ENCODE measurements around the gene CMTM5. TPM values are rescaled to one million over a fixed set of nuclear protein-coding genes. Genes with fewer than 3 reads are reported as not detected.
"Not testable (repeated sequence)": the region's sequence is repeated elsewhere in the genome, so short reads cannot be mapped to it uniquely, and the experiment has no call there.

CMTM5 gene
- total RNA-seq, 1 experiment from 2014 or later = not detected

GRCh38 chr14:23396126-23396525 lies 19.3 kb downstream of the CMTM5 start:
- DNase-seq (ENCODE audit: extremely low read depth, low read depth) = no peak

- DNase-seq (ENCODE audit: extremely low read depth, low read depth) = no peak
These were observed 20.0 kb downstream of the CMTM5 start for GRCh38 chr14:23396781-23397407.

- DNase-seq (ENCODE audit: extremely low read depth, low read depth) = no peak
These were observed 21.5 kb downstream of the CMTM5 start for GRCh38 chr14:23398348-23398747.

GRCh38 chr14:23399136-23399535 lies 22.3 kb downstream of the CMTM5 start:
- no peak for DNase-seq (ENCODE audit: extremely low read depth, low read depth)

- no peak for DNase-seq (ENCODE audit: extremely low read depth, low read depth)
These were observed 22.7 kb downstream of the CMTM5 start for GRCh38 chr14:23399591-23399990.

- not testable (repeated sequence) for DNase-seq (ENCODE audit: extremely low read depth, low read depth)
These were observed 23.8 kb downstream of the CMTM5 start for GRCh38 chr14:23400496-23401149.

GRCh38 chr14:23401291-23401690 lies 24.4 kb downstream of the CMTM5 start:
- no peak for DNase-seq (ENCODE audit: extremely low read depth, low read depth)

- DNase-seq (ENCODE audit: extremely low read depth, low read depth) = no peak
These were observed 25.7 kb downstream of the CMTM5 start for GRCh38 chr14:23402296-23403138.

- no peak for DNase-seq (ENCODE audit: extremely low read depth, low read depth)
These were observed 26.2 kb downstream of the CMTM5 start for GRCh38 chr14:23403139-23403438.

GRCh38 chr14:23403908-23404307 lies 27.1 kb downstream of the CMTM5 start:
- DNase-seq (ENCODE audit: extremely low read depth, low read depth) = no peak

- DNase-seq (ENCODE audit: extremely low read depth, low read depth) = no peak
These were observed 27.6 kb downstream of the CMTM5 start for GRCh38 chr14:23404331-23404900.

- DNase-seq (ENCODE audit: extremely low read depth, low read depth) = no peak
These were observed 28.2 kb downstream of the CMTM5 start for GRCh38 chr14:23405096-23405495.

- DNase-seq (ENCODE audit: extremely low read depth, low read depth) = no peak
These were observed 28.7 kb downstream of the CMTM5 start for GRCh38 chr14:23405516-23406025.

- no peak for DNase-seq (ENCODE audit: extremely low read depth, low read depth)
These were observed 29.4 kb downstream of the CMTM5 start for GRCh38 chr14:23406244-23406643.

GRCh38 chr14:23406725-23407355 lies 30.0 kb downstream of the CMTM5 start:
- no peak for DNase-seq (ENCODE audit: extremely low read depth, low read depth)

- DNase-seq (ENCODE audit: extremely low read depth, low read depth) = no peak
These were observed 30.9 kb downstream of the CMTM5 start, which contains the start of gene MYH6 for GRCh38 chr14:23407516-23408306. Gene MYH6, minus strand, starts transcription at chr14:23408273. Its CDS starts 1,050 bp downstream, at chr14:23407223.

GRCh38 chr14:23408307-23408630 lies 31.4 kb downstream of the CMTM5 start:
- no peak for DNase-seq (ENCODE audit: extremely low read depth, low read depth)

- DNase-seq (ENCODE audit: extremely low read depth, low read depth) = no peak
These were observed 32.6 kb downstream of the CMTM5 start for GRCh38 chr14:23409475-23409874.

- DNase-seq (ENCODE audit: extremely low read depth, low read depth) = no peak
These were observed 33.3 kb downstream of the CMTM5 start for GRCh38 chr14:23409966-23410635.

All from NCI-H460 (cell line).